Hepatocyte (in vitro differentiated cells): ENCODE data around the gene SAMMSON. TPM values are rescaled to one million over a fixed set of nuclear protein-coding genes. Genes with fewer than 3 reads are reported as not detected.

Experiments
- DNase-seq: peaks from one replicate; pipeline ENCODE4 v3.0.0-alpha.2; 2016; ENCODE audit warnings: low spot score
- H2AFZ ChIP-seq: fragments of 200-600 bp; sonication (generic); 2 replicates; pipeline ENCODE4 v1.6.0; 2016; ENCODE audit warnings: antibody characterized with exemption, mild to moderate bottlenecking
- H3K27ac ChIP-seq: fragments of 200-600 bp; sonication (generic); 2 replicates; pipeline ENCODE4 v1.5.1; 2016; ENCODE audit warnings: mild to moderate bottlenecking
- H3K27me3 ChIP-seq: fragments of 200-600 bp; sonication (generic); 2 replicates; pipeline ENCODE4 v1.6.1; 2016
- H3K36me3 ChIP-seq: fragments of 200-600 bp; sonication (generic); replicated peaks from 2 replicates; pipeline ENCODE4 v1.5.1; 2016; ENCODE audit warnings: low read depth; ENCODE audit not compliant: insufficient read depth
- H3K4me1 ChIP-seq: fragments of 200-600 bp; sonication (generic); 2 replicates; pipeline ENCODE4 v1.5.1; 2016; ENCODE audit warnings: mild to moderate bottlenecking, moderate library complexity; ENCODE audit not compliant: insufficient read depth
- H3K4me2 ChIP-seq: fragments of 200-600 bp; sonication (generic); 2 replicates; pipeline ENCODE4 v1.6.0; 2016
- H3K4me3 ChIP-seq: fragments of 200-600 bp; sonication (generic); 2 replicates; pipeline ENCODE4 v1.5.1; 2016; ENCODE audit warnings: mild to moderate bottlenecking
- H3K79me2 ChIP-seq: fragments of 200-600 bp; sonication (generic); 2 replicates; pipeline ENCODE4 v1.6.0; 2017; ENCODE audit warnings: mild to moderate bottlenecking
- H3K9me2 ChIP-seq: fragments of 200-600 bp; sonication (generic); replicated peaks from 2 replicates; pipeline ENCODE4 v1.6.0; 2017; ENCODE audit warnings: mild to moderate bottlenecking; ENCODE audit not compliant: insufficient read depth
- H3K9me3 ChIP-seq: fragments of 200-600 bp; sonication (generic); 2 replicates; pipeline ENCODE4 v1.5.1; 2016; ENCODE audit warnings: low read depth, mild to moderate bottlenecking
- H4K20me1 ChIP-seq: fragments of 200-600 bp; sonication (generic); 2 replicates; pipeline ENCODE4 v1.6.0; 2016; ENCODE audit warnings: mild to moderate bottlenecking; ENCODE audit not compliant: insufficient read depth, poor library complexity, severe bottlenecking
- EZH2 ChIP-seq: fragments of 200-600 bp; sonication (generic); IDR thresholded peaks from 2 replicates; pipeline ENCODE4 v1.6.1; 2016; ENCODE audit warnings: antibody characterized with exemption, mild to moderate bottlenecking, borderline replicate concordance
- EZH2phosphoT487 ChIP-seq: fragments of 200-600 bp; sonication (generic); IDR thresholded peaks from one replicate; pipeline ENCODE4 v1.6.1; 2018; ENCODE audit warnings: antibody characterized with exemption, mild to moderate bottlenecking, low read depth, moderate library complexity; ENCODE audit not compliant: unreplicated experiment, severe bottlenecking
- WGBS: methylation state at CpG from one replicate; pipeline ENCODE4 v1.1.6; 2016; ENCODE audit warnings: low lambda C conversion rate; ENCODE audit errors: missing lambda C conversion rate; 5-methylcytosine and 5-hydroxymethylcytosine counted together
- polyA plus RNA-seq: library from polyadenylated mRNA; unstranded; fragments of >200 nt; fragmentation: Nextera tagmentation; extraction: Ambion mirVana; gene quantifications from 2 replicates; pipeline ENCODE4 v1.2.1, GENCODE V29; 2016
- total RNA-seq: library from RNA; depleted of rRNA; stranded (reverse); fragments of >200 nt; gene quantifications from 2 replicates; pipeline ENCODE4 v1.2.3, GENCODE V29; 2014
- TF ChIP-seq, protein P1 (sequence below): fragments of 200-600 bp; sonication (generic); IDR thresholded peaks from 2 replicates; pipeline ENCODE4 v1.5.1; 2016; ENCODE audit warnings: antibody characterized with exemption, mild to moderate bottlenecking; ENCODE audit not compliant: poor library complexity

SAMMSON gene
- total and polyA plus RNA-seq, 2 experiments from 2014 or later, result 0.10 TPM; not detected in 1

- TF ChIP-seq, protein P1, sequence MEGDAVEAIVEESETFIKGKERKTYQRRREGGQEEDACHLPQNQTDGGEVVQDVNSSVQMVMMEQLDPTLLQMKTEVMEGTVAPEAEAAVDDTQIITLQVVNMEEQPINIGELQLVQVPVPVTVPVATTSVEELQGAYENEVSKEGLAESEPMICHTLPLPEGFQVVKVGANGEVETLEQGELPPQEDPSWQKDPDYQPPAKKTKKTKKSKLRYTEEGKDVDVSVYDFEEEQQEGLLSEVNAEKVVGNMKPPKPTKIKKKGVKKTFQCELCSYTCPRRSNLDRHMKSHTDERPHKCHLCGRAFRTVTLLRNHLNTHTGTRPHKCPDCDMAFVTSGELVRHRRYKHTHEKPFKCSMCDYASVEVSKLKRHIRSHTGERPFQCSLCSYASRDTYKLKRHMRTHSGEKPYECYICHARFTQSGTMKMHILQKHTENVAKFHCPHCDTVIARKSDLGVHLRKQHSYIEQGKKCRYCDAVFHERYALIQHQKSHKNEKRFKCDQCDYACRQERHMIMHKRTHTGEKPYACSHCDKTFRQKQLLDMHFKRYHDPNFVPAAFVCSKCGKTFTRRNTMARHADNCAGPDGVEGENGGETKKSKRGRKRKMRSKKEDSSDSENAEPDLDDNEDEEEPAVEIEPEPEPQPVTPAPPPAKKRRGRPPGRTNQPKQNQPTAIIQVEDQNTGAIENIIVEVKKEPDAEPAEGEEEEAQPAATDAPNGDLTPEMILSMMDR, result no peak
- TF ChIP-seq EZH2phosphoT487 (no peak), EZH2 (no peak)
- no peaks in the 10 kb centered on the region for H3K27me3 ChIP-seq
- H3K4me3 ChIP-seq, result no peak overlapping the region
- H3K4me1 ChIP-seq, result no peaks in the 10 kb centered on the region
- no peaks in the 10 kb centered on the region for H3K36me3 ChIP-seq
- no peak overlapping the region for H3K27ac ChIP-seq
- no peak overlapping the region for H2AFZ ChIP-seq
- no peaks in the 10 kb centered on the region for H4K20me1 ChIP-seq
- H3K4me2 ChIP-seq, result no peak overlapping the region
- H3K9me3 ChIP-seq, result no peaks in the 10 kb centered on the region
- no peaks in the 10 kb centered on the region for H3K9me2 ChIP-seq
- DNase-seq, result peak; percentile 58
- H3K79me2 ChIP-seq, result no peaks in the 10 kb centered on the region
- WGBS, result 58% methylated on average over 3 of the region's 3 CpGs
Observed at GRCh38 chr3:70049761-70050160, 50.2 kb downstream of the SAMMSON start.

GRCh38 chr3:70053293-70053692 lies 53.8 kb downstream of the SAMMSON start:
- no peak overlapping the region for H3K4me2 ChIP-seq
- no peaks in the 10 kb centered on the region for H3K9me3 ChIP-seq
- no peak for DNase-seq
- WGBS, result 83% methylated on average over 1 of the region's 1 CpG
- H3K79me2 ChIP-seq, result no peaks in the 10 kb centered on the region
- H3K27me3 ChIP-seq, result no peaks in the 10 kb centered on the region
- TF ChIP-seq, protein P1, result no peak
- TF ChIP-seq EZH2phosphoT487, result no peak
- TF ChIP-seq EZH2, result no peak
- no peak overlapping the region for H2AFZ ChIP-seq
- no peaks in the 10 kb centered on the region for H4K20me1 ChIP-seq
- H3K27ac ChIP-seq, result no peak overlapping the region
- H3K4me1 ChIP-seq, result no peaks in the 10 kb centered on the region
- H3K9me2 ChIP-seq, result no peaks in the 10 kb centered on the region
- H3K36me3 ChIP-seq, result no peaks in the 10 kb centered on the region
- H3K4me3 ChIP-seq, result no peak overlapping the region

DNA sequence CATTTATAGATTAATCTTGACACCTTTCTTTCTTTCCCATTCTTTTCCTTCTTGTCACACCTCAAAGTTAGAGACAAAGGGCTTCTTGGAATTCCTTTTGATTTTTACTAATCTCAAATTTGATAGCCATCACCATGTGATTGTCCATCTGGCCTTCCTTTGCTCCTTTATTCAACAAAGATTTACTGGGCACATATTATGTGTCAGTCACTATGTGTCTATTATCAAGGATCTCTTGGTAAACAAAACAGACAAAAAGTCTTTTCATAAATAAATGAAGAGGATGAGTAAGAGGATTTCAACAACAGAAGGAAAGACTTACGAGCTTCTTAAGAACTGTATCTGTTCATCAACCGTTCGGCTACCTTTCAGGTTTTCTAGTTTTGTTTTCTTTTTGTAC lies 56.5 kb downstream of the SAMMSON start:
- Histone ChIP-seq H4K20me1 (no peaks in the 10 kb centered on the region), H3K9me2 (no peaks in the 10 kb centered on the region), H3K79me2 (no peaks in the 10 kb centered on the region), H3K4me2 (no peak overlapping the region), H2AFZ (no peak overlapping the region), H3K27ac (no peak overlapping the region), H3K36me3 (no peaks in the 10 kb centered on the region), H3K27me3 (no peaks in the 10 kb centered on the region), H3K4me3 (no peak overlapping the region), H3K4me1 (no peaks in the 10 kb centered on the region), H3K9me3 (no peaks in the 10 kb centered on the region)
- no peak for DNase-seq
- WGBS, result 83% methylated on average over 3 of the region's 3 CpGs
- TF ChIP-seq EZH2phosphoT487 (no peak), EZH2 (no peak)
- TF ChIP-seq, protein P1, result no peak

GRCh38 chr3:70057426-70057825 lies 57.9 kb downstream of the SAMMSON start:
- H3K9me3 ChIP-seq, result no peaks in the 10 kb centered on the region
- no peak overlapping the region for H3K4me2 ChIP-seq
- no peak overlapping the region for H2AFZ ChIP-seq
- no peaks in the 10 kb centered on the region for H4K20me1 ChIP-seq
- H3K4me1 ChIP-seq, result no peaks in the 10 kb centered on the region
- 97% methylated on average over 1 of the region's 1 CpG for WGBS
- H3K27me3 ChIP-seq, result no peaks in the 10 kb centered on the region
- no peaks in the 10 kb centered on the region for H3K79me2 ChIP-seq
- no peak overlapping the region for H3K4me3 ChIP-seq
- TF ChIP-seq, protein P1, result no peak
- TF ChIP-seq EZH2 (no peak), EZH2phosphoT487 (no peak)
- H3K36me3 ChIP-seq, result no peaks in the 10 kb centered on the region
- H3K27ac ChIP-seq, result no peak overlapping the region
- DNase-seq, result no peak
- H3K9me2 ChIP-seq, result no peaks in the 10 kb centered on the region
